Amniotic stem cell (primary cell): ENCODE data around the gene NEDD9.

Experiments
- DNase-seq: peaks from one replicate; lab custom pipeline; 2025; lab: John Stamatoyannopoulos, UW

The NEDD9 gene

GRCh38 chr6:11233673-11234573, 1.5 kb upstream of the NEDD9 start:
- no peak for DNase-seq

DNA sequence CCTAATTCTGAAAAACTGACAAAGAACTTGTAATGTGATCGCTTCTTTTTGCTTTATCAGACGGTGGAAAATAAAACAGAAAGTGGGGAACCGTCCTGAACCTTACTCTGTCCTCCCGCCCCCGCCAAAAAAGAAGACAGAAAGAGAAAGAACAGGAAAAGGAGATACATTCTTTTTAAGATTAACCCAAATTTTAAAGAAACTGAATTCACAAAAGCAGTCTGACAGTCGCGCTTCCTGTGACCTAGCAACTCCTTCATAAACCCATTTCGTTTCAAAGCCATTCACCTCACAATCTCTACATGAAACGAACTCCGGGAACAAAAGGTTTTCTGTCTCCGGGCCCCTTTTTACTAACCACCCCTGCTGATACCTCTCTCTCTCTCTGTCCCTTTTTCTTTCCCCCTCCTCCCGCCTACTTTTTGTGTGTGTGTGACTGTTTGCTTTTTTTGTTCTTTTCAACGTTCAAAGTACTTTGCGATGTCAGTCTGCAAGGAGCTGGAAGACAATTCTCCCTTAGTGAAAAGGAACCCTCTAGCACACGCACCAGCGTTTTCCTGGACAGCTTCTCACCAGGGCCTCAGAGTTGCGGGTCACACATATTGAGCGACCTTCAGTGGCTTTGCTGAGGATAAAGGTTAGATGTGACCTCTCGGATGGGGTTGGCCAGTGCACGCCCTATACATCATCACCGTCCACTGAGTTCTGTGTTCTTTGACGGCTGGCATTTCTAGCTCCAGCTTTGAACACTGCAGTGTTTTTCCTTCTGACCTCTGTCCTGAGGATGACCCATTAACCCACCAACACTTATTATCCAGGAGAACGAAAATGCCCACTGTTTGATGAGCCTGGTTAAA, 530 bp upstream of the NEDD9 start:
- DNase-seq = no peak

GRCh38 chr6:11231564-11232192, 790 bp downstream of the NEDD9 start:
- no peak for DNase-seq

DNA sequence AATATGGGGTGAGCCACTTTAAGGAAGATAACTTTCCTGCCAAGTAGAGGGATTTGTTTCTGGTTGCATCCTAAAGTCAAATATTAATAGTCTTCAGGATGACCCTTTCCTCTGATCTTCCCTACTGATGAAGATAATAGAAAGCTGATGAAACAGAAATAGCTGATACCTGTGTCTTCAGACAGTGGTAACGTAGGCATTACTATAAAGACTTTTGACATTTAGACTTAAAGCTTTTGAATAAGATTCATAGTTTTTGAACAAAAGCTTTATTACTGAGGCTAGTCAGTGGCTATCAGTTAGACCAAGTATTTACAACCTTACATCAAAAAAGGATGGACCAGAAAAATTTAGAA, 1.4 kb downstream of the NEDD9 start:
- no peak for DNase-seq

GRCh38 chr6:11230158-11231107, 2.0 kb downstream of the NEDD9 start:
- DNase-seq = no peak

DNA sequence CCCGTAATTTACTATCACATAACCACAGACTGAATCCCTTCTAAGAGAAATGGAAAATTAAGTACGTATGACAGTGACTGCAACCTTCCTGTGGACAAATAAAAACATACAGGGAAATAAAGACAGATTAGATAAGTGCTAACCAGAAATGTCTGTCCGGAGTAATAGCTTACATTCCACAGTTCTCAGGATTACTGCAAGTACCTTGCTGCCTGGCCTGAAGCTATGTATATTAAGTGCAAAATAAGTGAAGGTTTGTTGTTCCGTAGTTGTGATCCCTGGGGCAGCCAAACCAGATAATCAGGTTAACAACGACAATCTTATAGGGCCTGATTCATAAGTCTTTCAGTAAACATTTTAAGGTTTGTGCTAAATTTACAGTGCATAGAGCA, 2.8 kb downstream of the NEDD9 start:
- DNase-seq = no peak

DNA sequence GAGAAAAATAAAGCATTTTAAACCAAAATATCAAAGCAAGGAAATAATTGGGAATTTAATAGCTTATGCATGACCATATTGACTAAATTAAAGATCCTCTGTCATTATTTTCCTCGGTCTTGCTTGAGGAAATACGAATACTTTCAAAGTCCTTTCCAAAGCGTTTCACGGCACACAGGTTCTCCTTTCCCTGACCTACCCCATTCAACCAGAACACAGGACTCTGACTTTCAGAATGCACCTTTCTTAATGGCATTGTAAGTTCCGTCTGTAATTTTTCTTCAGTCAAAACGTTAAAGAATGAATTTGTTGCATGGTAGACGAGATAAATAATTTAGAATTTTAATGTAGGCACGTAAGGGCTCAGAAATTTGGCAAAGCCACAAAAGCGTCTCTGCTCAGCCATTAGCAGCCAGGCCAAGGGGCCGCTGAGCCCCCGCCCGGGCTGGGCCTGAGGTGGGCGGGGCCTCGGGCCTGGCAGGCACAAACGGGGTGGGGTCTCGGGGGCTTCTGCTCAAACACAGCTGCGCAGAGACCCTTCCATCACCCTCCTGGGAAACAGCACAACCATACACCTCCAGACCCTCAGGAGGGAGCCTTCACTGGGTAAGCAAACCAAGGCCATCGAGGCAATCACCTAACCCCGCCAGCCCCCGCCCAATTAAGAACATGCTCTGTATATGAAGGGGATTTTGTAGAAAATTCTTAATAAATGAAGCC, 3.4 kb downstream of the NEDD9 start:
- no peak for DNase-seq

DNA sequence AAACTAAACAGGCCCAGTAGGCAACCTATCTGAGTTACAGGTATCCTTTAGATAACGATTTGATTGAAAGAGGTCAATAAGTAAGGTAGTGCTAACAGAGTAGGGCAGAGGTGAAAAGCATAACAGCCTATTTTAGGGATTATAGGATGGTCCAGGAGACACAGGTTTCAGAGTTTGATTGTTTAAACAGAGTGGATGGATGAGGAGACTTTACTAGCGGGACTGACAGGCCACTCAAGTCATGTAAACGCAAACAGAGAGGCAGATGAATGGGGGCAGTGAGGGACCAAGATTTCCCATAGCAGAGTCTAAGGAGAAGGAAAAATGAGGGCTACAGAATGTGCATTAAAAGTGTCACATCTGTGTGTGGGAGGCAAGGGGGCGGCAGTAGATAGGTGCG, 4.8 kb downstream of the NEDD9 start:
- no peak for DNase-seq

DNA sequence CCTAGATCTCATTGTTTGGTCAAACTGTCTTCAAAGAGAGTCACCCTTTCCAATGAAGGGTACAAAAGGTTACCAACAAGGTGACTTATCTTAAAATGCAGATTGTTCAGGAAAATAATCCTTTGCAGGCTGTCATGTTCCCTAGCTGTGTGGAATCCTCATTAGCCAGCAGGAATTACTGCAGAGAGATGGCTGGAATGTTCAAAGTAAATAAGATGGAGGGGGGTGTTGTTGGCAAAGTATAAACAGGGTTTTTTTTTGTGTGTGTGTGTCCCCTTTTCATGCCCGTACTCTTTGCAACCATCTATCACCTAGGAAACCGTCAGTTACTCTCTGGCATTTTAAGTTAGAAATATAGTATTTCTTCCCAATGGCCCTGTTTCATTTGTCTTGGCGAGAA, 6.5 kb downstream of the NEDD9 start:
- DNase-seq = no peak

GRCh38 chr6:11224966-11225463, 7.5 kb downstream of the NEDD9 start:
- no peak for DNase-seq

DNA sequence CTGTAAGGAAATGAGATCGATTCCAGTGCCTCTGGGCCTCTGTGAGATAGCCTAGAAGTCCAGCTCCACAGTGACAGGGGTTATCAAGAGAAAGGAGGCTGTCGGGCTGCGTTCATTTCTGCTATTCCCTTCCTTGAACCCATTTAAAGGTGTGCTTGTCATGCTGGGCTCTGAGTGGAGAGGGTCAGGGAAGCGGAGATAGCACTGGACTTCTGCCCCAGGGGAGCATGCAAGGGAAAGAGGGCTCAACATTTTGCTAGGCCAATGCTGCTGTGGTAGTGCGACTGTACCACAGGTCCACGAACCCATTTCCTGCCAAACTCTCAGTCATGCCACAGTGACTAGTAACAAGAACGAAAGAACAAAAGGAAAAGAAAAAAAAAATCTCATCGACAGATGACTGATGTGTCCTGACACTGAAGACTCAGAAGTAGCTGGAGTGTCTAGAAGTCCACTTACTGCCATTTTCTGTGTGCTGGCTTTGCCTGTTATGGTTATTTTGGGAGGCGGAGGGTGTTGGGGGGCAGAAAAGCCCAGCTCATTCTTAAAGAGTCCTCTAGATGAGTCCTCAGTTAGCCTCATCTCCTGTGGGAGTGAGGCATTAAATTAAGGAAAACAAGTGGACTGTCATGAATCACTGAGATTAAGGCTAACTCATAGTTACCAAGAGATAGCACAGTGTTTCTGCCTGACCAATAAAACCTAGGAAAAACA, 8.1 kb downstream of the NEDD9 start:
- DNase-seq = peak; percentile 32

- DNase-seq = no peak
These were observed 9.1 kb downstream of the NEDD9 start for GRCh38 chr6:11223286-11223864.

DNA sequence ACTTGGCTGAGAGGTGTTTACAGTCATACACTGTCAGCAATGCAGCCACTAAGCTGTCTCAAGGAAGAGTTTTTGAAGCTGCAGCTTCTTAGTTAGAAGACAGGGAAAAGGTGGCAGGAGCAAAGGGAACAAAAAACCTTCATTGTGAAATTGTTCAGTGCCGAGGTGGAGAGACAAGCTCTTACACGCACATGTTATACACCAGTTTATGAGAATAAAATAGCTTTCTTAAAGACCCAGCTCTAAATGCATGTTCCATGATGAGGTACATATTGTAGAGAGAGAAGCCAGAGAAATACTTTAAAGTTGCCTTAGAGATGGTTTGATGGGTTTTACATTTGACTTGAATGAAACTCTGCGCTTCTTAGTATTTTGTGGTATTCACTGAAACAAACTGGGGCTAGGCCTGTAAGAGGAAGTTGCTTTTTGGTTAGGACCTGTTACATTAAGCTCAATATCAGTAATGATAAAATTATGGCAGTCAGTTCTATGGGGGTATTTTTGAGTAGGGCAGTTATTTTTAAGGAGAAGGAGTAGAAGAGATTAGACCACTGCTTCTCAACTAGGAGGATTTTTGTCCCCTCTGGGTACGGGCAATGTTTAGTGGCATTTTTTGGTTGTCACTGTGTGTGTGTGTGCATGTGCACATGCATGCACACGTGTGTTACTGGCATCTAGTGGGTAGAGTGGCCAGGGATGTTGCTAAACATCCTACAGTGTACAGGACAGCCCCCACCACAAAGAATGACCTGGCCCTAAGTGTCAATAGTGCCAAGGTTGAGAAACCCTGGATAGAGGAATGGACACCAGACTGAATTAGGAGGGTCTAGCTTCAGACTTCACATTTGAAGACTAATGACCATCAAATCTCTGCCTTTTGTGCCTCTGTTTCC, 9.8 kb downstream of the NEDD9 start:
- DNase-seq = no peak

DNA sequence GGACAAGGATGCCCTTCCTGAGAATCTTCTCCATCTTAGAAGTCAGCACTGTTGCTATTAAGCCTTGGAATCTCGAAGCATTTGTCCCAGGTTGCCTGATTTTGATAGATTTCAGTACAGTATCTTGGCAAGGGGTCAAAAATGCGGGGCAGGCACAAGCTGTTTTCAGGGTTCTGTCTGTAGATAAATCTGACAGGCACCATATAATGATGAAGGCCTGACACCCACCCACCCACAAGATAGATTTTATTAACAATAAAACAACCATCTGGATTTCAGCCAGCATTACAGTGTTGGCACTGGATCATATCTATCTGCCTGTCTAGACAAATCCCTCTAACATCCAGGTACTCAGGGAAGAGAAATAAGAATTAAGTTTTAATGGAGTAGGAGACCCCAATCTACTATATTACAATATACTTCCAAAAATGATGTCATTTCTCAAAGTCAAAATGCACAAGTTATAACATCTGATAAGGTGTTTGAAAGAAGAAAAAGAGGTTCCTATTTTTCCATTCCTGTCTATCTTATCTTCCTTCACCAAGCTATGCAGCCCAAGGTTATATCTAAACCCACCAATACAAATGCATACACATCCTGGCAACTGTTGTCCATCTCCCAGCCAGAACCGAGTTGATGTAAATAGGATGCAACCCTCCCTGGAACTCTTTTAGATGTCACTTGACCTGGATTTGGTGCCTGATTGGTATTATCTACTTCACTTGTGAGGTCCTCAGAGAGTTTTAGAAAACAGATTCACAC, 10.7 kb downstream of the NEDD9 start:
- no peak for DNase-seq

- DNase-seq = no peak
These were observed 13.1 kb downstream of the NEDD9 start for GRCh38 chr6:11219400-11219834.

- DNase-seq = no peak
These were observed 13.7 kb downstream of the NEDD9 start for GRCh38 chr6:11218538-11219399.

DNA sequence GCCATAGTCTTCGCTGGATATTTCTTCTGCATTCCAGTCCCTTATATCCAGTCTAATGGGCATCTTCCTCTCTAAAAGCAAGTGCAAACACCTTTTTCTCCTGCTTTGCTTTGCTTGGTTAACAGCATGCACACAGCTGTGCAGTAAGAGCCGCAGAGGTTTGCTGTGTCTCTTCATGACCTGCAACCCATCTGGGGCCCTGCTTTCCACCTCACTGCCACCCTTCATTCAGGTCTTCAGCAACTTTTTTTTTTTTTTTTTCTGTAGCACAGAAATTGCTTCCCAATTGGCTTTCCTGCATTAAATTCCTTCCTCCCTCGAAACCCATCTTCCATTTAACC, 14.4 kb downstream of the NEDD9 start:
- DNase-seq = no peak
